H9 (cell line): ENCODE results near the gene EED. TPM values are rescaled to one million over a fixed set of nuclear protein-coding genes. Genes with fewer than 3 reads are reported as not detected.
"Not testable (repeated sequence)": the region's sequence is repeated elsewhere in the genome, so short reads cannot be mapped to it uniquely, and the experiment has no call there.

Experiments used
- DNase-seq: peaks from one replicate; pipeline ENCODE4 v3.0.0-alpha.2; 2017
- H2AFZ ChIP-seq: one replicate; pipeline ENCODE4 v1.6.1; 2013; ENCODE audit warnings: mild to moderate bottlenecking, low read length, control low read depth, moderate library complexity
- H2AK5ac ChIP-seq: 2 replicates; pipeline ENCODE4 v1.6.1; 2013; ENCODE audit warnings: low read length, control low read depth, mixed read lengths; ENCODE audit not compliant: insufficient read length
- H2BK120ac ChIP-seq: one replicate; pipeline ENCODE4 v1.6.1; 2013; ENCODE audit warnings: low read depth, mild to moderate bottlenecking, low read length, control low read depth, inconsistent platforms; ENCODE audit not compliant: poor library complexity, severe bottlenecking
- H2BK12ac ChIP-seq: 2 replicates; pipeline ENCODE4 v1.6.1; 2013; ENCODE audit warnings: low read length, control low read depth, mixed read lengths, low read depth; ENCODE audit not compliant: insufficient read length
- H2BK15ac ChIP-seq: 2 replicates; pipeline ENCODE4 v1.6.1; 2013; ENCODE audit warnings: low read depth, low read length, control low read depth
- H2BK20ac ChIP-seq: one replicate; pipeline ENCODE4 v1.6.1; 2013; ENCODE audit warnings: low read depth, mild to moderate bottlenecking, low read length, control low read depth, inconsistent platforms; ENCODE audit not compliant: poor library complexity, severe bottlenecking
- H2BK5ac ChIP-seq: 2 replicates; pipeline ENCODE4 v1.6.1; 2013; ENCODE audit warnings: low read length, control low read depth, mixed read lengths; ENCODE audit not compliant: insufficient read length
- H3K14ac ChIP-seq: 2 replicates; pipeline ENCODE4 v1.6.1; 2013; ENCODE audit warnings: low read length, control low read depth; ENCODE audit not compliant: insufficient read depth
- H3K18ac ChIP-seq: 2 replicates; pipeline ENCODE4 v1.6.1; 2013; ENCODE audit warnings: low read depth, mild to moderate bottlenecking, mixed read lengths, low read length, control low read depth; ENCODE audit not compliant: insufficient read length
- H3K23ac ChIP-seq: 2 replicates; pipeline ENCODE4 v1.6.1; 2013; ENCODE audit warnings: low read length, control low read depth, mixed read lengths, low read depth; ENCODE audit not compliant: insufficient read length
- H3K23me2 ChIP-seq: 2 replicates; pipeline ENCODE4 v1.6.1; 2013; ENCODE audit warnings: low read depth, mild to moderate bottlenecking, mixed read lengths, low read length, control low read depth; ENCODE audit not compliant: insufficient read length, poor library complexity, severe bottlenecking
- H3K27ac ChIP-seq: 2 replicates; pipeline ENCODE4 v1.5.1; 2013; ENCODE audit warnings: low read length, control low read depth, mixed read lengths, low read depth; ENCODE audit not compliant: insufficient read length
- H3K27me3 ChIP-seq: 2 replicates; pipeline ENCODE4 v1.6.1; 2013; ENCODE audit warnings: low read length, control low read depth, inconsistent platforms; ENCODE audit not compliant: insufficient read depth
- H3K4ac ChIP-seq: 2 replicates; pipeline ENCODE4 v1.6.1; 2013; ENCODE audit warnings: low read depth, mild to moderate bottlenecking, control low read depth, inconsistent platforms, low read length, moderate library complexity
- H3K4me1 ChIP-seq: 2 replicates; pipeline ENCODE4 v1.6.1; 2013; ENCODE audit warnings: low read length, control low read depth, inconsistent platforms; ENCODE audit not compliant: insufficient read depth
- H3K4me2 ChIP-seq: 2 replicates; pipeline ENCODE4 v1.6.1; 2013; ENCODE audit warnings: low read length, control low read depth, mixed read lengths; ENCODE audit not compliant: insufficient read length, insufficient read depth
- H3K56ac ChIP-seq: 2 replicates; pipeline ENCODE4 v1.6.1; 2013; ENCODE audit warnings: low read depth, mild to moderate bottlenecking, mixed read lengths, low read length, control low read depth; ENCODE audit not compliant: insufficient read length
- H3K79me1 ChIP-seq: 2 replicates; pipeline ENCODE4 v1.6.1; 2013; ENCODE audit warnings: low read depth, mild to moderate bottlenecking, moderate library complexity, low read length, control low read depth, inconsistent platforms; ENCODE audit not compliant: insufficient read depth, poor library complexity, severe bottlenecking
- H3K79me2 ChIP-seq: 2 replicates; pipeline ENCODE4 v1.6.1; 2013; ENCODE audit warnings: low read length, control low read depth, inconsistent platforms; ENCODE audit not compliant: insufficient read depth
- H3K9ac ChIP-seq: 2 replicates; pipeline ENCODE4 v1.6.1; 2013; ENCODE audit warnings: low read length, control low read depth, mixed read lengths; ENCODE audit not compliant: insufficient read length; ENCODE audit errors: extremely low read depth
- H3K9me3 ChIP-seq: one replicate; pipeline ENCODE4 v1.6.1; 2013; ENCODE audit warnings: low read depth, low read length, inconsistent platforms; ENCODE audit not compliant: control insufficient read depth
- H3T11ph ChIP-seq: one replicate; pipeline ENCODE4 v1.6.1; 2013; ENCODE audit warnings: mild to moderate bottlenecking, low read length, control low read depth, inconsistent platforms
- H4K20me1 ChIP-seq: one replicate; pipeline ENCODE4 v1.6.1; 2013; ENCODE audit not compliant: control insufficient read depth, insufficient read length, insufficient read depth
- H4K5ac ChIP-seq: 2 replicates; pipeline ENCODE4 v1.6.1; 2013; ENCODE audit warnings: low read depth, mild to moderate bottlenecking, mixed read lengths, low read length, control low read depth; ENCODE audit not compliant: insufficient read length
- H4K8ac ChIP-seq: replicated peaks from 2 replicates; pipeline ENCODE4 v1.6.1; 2013; ENCODE audit warnings: low read length, control low read depth, mixed read lengths, low read depth; ENCODE audit not compliant: insufficient read length
- H4K91ac ChIP-seq: 2 replicates; pipeline ENCODE4 v1.6.1; 2013; ENCODE audit warnings: low read depth, mild to moderate bottlenecking, moderate library complexity, mixed read lengths, low read length, control low read depth; ENCODE audit not compliant: insufficient read length
- H3K27ac Mint-ChIP-seq, 3 experiments: 2 replicates in 2 of 3; 3 replicates in 1 of 3; pipeline ENCODE4 v1.8.0; 2020 to 2021; ENCODE audit warnings: mixed read lengths in 3 of 3, mild to moderate bottlenecking in 1 of 3, moderate library complexity in 1 of 3
- H3K27me3 Mint-ChIP-seq: 2 replicates; pipeline ENCODE4 v1.8.0; 2021; ENCODE audit warnings: low read depth, mild to moderate bottlenecking, moderate library complexity, mixed read lengths
- H3K36me3 Mint-ChIP-seq, 3 experiments: 2 replicates in 2 of 3; 3 replicates in 1 of 3; pipeline ENCODE4 v1.8.0; 2020 to 2021; ENCODE audit warnings: low read depth in 3 of 3, mixed read lengths in 3 of 3; ENCODE audit not compliant: insufficient read depth in 1 of 3
- H3K4me1 Mint-ChIP-seq, 2 experiments: 2 replicates each; pipeline ENCODE4 v1.8.0; 2020; ENCODE audit warnings: mixed read lengths in 2 of 2
- H3K4me3 Mint-ChIP-seq, 2 experiments: 2 replicates in 1 of 2; 3 replicates in 1 of 2; pipeline ENCODE4 v1.8.0; 2020 to 2021; ENCODE audit warnings: mild to moderate bottlenecking in 2 of 2, mixed read lengths in 2 of 2, moderate library complexity in 1 of 2
- H3K9me3 Mint-ChIP-seq, 2 experiments: 2 replicates in 1 of 2; 3 replicates in 1 of 2; pipeline ENCODE4 v1.8.0; 2020; ENCODE audit warnings: mild to moderate bottlenecking in 2 of 2, mixed read lengths in 2 of 2, moderate library complexity in 1 of 2
- WGBS: extraction: QIAGEN DNeasy Blood & Tissue Kit; methylation state at CpG from one replicate; pipeline ENCODE4 v1.1.7; 2013; ENCODE audit warnings: missing lambda C conversion rate, low lambda C conversion rate, mixed read lengths; ENCODE audit not compliant: insufficient read length; ENCODE audit errors: extremely low coverage; 5-methylcytosine and 5-hydroxymethylcytosine counted together
- total RNA-seq: library from RNA; stranded (reverse); gene quantifications from 2 replicates; pipeline ENCODE4 v1.2.1, GENCODE V29; 2021
- TF ChIP-seq, protein P1 (sequence below): fragments of 200-600 bp; sonication (generic); conservative IDR thresholded peaks from 3 replicates; pipeline ENCODE4 v1.8.0; 2021; ENCODE audit warnings: antibody characterized with exemption, mild to moderate bottlenecking

EED gene
- total RNA-seq, 1 experiment from 2014 or later = 34.1 TPM

DNA sequence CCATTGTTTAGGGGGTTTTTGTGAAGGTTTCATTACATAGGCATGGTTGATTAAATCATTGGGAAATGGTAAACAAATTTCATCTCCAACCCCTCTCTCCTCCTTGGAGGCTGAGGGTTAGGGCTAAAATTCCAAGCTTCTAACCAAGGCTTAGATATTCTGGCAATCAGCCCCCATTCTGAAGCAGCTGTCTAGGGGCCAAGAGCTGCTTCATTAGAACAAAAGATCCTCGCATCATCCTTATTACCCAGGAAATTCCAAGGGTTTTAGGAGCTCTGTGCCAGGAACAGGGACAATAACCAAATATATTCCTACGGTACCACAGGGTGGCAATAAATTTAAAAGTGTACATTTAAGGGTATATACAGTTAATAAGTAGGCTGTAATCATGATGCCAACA is 22.5 kb upstream of the EED start:
- Histone ChIP-seq H2BK12ac (no peak overlapping the region), H3K23me2 (no peaks in the 10 kb centered on the region), H3K23ac (no peak overlapping the region), H3T11ph (no peak overlapping the region), H3K18ac (no peak overlapping the region), H3K9me3 (no peaks in the 10 kb centered on the region), H4K20me1 (no peaks in the 10 kb centered on the region), H3K79me2 (no peaks in the 10 kb centered on the region), H3K4ac (no peak overlapping the region), H4K91ac (no peak overlapping the region), H2BK120ac (no peak overlapping the region), H3K27me3 (no peaks in the 10 kb centered on the region), H3K9ac (no peak overlapping the region), H3K4me2 (no peak overlapping the region), H2AK5ac (no peak overlapping the region), H2AFZ (no peak overlapping the region), H3K14ac (no peak overlapping the region), H3K56ac (no peak overlapping the region), H3K4me1 (no peaks in the 10 kb centered on the region), H2BK20ac (no peak overlapping the region), H2BK15ac (no peak overlapping the region), H4K5ac (no peak overlapping the region), H4K8ac (no peak overlapping the region), H2BK5ac (no peak overlapping the region), H3K79me1 (no peaks in the 10 kb centered on the region), H3K27ac (no peak overlapping the region)
- Mint-ChIP-seq H3K4me3 (no peak overlapping the region), H3K9me3 (peaks cover 7 to 15% of the 10 kb centered on the region in 2 experiments), H3K27ac (no peak overlapping the region), H3K4me1 (peaks cover 7% of the 10 kb centered on the region in 2 experiments; a peak in 1 of 4 replicates), H3K27me3 (peaks cover 1% of the 10 kb centered on the region; the same call in 1 of the 2 replicates), H3K36me3 (peaks cover 0 to 4% (median 0%) of the 10 kb centered on the region in 3 experiments; a peak in 6 of 7 replicates)
- WGBS = no CpG with 5 or more reads among the region's 2 CpGs
- no peak for DNase-seq
- TF ChIP-seq, protein P1, sequence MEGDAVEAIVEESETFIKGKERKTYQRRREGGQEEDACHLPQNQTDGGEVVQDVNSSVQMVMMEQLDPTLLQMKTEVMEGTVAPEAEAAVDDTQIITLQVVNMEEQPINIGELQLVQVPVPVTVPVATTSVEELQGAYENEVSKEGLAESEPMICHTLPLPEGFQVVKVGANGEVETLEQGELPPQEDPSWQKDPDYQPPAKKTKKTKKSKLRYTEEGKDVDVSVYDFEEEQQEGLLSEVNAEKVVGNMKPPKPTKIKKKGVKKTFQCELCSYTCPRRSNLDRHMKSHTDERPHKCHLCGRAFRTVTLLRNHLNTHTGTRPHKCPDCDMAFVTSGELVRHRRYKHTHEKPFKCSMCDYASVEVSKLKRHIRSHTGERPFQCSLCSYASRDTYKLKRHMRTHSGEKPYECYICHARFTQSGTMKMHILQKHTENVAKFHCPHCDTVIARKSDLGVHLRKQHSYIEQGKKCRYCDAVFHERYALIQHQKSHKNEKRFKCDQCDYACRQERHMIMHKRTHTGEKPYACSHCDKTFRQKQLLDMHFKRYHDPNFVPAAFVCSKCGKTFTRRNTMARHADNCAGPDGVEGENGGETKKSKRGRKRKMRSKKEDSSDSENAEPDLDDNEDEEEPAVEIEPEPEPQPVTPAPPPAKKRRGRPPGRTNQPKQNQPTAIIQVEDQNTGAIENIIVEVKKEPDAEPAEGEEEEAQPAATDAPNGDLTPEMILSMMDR = no peak

DNA sequence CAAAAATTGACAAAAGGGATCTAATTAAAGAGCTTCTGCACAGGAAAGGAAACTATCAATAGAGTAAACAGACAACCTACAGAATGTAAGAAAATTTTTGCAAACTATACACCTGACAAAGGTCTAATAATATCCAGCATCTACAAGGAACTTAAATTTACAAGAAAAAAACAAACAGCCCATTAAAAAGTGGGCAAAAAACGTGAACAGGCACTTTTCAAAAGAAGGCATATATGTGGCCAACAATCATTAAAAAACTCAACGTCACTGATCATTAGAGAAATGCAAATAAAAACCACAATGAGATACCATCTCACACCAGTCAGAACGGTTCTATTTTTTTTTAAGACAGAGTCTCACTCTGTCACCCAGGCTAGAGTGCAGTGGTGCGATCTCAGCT is 20.0 kb upstream of the EED start:
- not testable (repeated sequence) for H3T11ph ChIP-seq, H3K56ac ChIP-seq, H4K91ac ChIP-seq, H3K23me2 ChIP-seq, H2AFZ ChIP-seq, H3K4ac ChIP-seq, H3K79me1 ChIP-seq, H3K79me2 ChIP-seq, H3K4me1 ChIP-seq, H3K18ac ChIP-seq, H3K14ac ChIP-seq, H3K27ac ChIP-seq, H3K36me3 Mint-ChIP-seq, H2BK120ac ChIP-seq, H4K5ac ChIP-seq, H3K9ac ChIP-seq, H2BK5ac ChIP-seq, H4K8ac ChIP-seq, H3K23ac ChIP-seq, H3K9me3 ChIP-seq, H3K4me2 ChIP-seq, H2BK12ac ChIP-seq, H4K20me1 ChIP-seq, H2AK5ac ChIP-seq, H2BK20ac ChIP-seq, H3K4me3 Mint-ChIP-seq, H3K27ac Mint-ChIP-seq, H3K4me1 Mint-ChIP-seq, H2BK15ac ChIP-seq, H3K27me3 ChIP-seq, DNase-seq, H3K27me3 Mint-ChIP-seq
- no CpG with 5 or more reads among the region's 4 CpGs for WGBS
- peaks cover 7 to 15% of the 10 kb centered on the region in 2 experiments for H3K9me3 Mint-ChIP-seq
